GM19099 (cell line): ENCODE data around the gene SKIC8.
A peak's percentile ranks its signal among the peaks of the same experiment; 100 is the strongest.

Source experiments
- POLR2A ChIP-seq: IDR thresholded peaks from 3 replicates; pipeline ENCODE4 v1.6.1; 2011; ENCODE audit warnings: low read depth; ENCODE audit not compliant: insufficient read length; ENCODE audit errors: extremely low read depth

Gene SKIC8

DNA sequence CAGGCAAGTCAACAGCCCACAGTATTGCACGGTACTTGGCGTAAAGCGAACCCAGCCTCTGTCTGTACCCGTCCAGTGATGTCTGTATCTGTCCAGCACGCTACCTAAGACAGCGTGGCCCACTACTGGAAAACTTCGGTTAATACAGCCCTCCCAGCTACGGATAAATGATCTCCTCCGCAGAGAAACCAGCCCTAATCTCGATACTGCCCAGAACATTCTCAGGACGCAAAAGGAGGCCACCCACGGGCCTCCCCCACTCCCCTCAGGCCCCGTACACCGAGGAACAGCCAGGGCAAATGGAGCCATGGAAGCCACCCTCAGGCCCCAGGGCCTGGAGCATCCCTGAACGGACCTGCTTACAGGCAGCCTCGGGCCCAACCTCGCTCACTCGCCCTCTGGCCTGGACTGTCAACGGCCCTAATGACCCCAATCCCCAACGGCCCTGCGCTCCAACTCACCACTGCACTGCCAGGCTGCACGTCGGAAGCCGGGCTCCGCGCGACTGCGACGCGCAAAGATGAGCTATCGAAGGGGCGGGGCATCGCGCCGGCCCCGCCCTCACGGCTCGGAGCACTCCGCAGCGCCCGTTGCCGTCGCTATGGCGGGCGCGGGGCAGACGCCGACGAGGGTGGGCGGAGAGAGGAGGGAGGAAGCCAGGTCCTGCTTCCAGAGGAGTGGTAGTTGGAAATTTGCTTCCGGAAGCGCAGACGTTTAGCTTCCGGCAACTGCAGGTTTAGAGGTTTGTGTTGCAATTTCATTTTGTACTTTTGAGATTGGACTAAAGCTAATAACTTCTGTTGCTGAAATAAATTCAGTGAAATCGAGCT is at the start of gene SKIC8:
SKIC8 (minus strand) TSS at position 509 of the 830 bp plus-strand sequence. CDS start 3,923 bp downstream, outside the sequence.
- peak; percentile 92 for TF ChIP-seq POLR2A

- TF ChIP-seq POLR2A: no peak
These were observed 48.5 kb upstream of the SKIC8 start for GRCh38 chr15:78347586-78348543.

GRCh38 chr15:78345396-78346125 is 46.2 kb upstream of the SKIC8 start:
- TF ChIP-seq POLR2A: no peak

DNA sequence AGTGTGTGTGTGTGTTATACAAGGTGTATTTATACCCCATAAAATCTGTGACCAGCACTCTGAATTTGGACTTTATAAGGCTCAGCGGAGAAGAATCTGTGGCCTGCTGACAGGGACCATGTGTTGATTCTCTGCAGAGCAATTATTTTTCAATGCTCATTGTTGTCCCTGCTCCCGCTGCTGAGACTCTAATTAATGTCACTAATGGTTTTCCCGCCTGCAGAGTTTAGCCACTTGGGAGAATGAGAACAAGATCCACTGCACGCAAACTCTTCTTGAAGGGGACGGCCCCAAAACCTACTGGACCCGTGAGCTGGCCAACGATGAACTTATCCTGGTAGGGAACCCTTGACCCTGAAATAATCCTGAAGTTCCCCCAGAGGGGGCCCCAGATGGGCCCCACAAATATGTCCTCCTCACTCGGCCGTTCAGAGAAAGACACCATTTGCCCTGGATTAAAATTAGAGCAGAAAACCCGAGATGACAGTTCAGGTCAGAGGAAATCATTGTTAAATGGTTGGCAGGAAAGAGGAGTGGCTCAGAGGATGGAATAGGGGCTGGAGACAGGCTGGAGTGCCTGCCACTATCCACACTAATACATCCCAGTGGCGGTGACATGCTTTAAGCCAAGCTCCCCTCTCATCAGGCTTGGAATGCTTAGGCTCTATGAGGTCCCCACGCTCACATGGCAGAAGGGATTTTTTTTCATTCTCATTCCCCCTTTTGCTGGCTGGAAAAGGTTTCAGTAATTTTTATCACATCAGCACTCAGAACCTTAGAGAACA is 44.1 kb upstream of the SKIC8 start:
- TF ChIP-seq POLR2A: no peak

- TF ChIP-seq POLR2A: no peak
These were observed 42.6 kb upstream of the SKIC8 start for GRCh38 chr15:78342021-78342420.

- TF ChIP-seq POLR2A: no peak
These were observed 41.9 kb upstream of the SKIC8 start for GRCh38 chr15:78341057-78341987.

GRCh38 chr15:78340231-78341056 is 41.0 kb upstream of the SKIC8 start, which contains the start of gene CRABP1:
Gene CRABP1, plus strand, starts transcription at chr15:78340353. Its CDS starts 76 bp downstream, at chr15:78340429.
- no peak for TF ChIP-seq POLR2A

DNA sequence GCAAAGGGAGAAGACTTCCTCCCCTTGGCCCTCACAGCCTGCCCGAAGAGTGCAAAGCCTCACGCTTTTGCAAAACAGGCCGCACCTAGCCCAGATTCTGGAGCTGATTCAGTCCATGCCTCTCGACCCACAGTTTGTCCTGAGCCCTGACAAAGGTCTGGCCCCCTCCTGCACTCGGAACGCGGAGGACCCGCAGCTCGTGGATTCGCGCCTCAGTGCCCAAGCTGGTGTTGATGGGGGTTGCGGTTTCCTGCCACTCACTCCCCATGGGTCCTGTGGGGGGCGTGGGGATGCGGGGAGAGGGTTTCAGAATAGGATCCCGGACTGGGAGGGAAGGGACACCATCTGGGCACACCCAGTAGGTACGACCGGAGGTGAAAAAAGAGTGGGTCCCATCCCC is 40.1 kb upstream of the SKIC8 start:
- TF ChIP-seq POLR2A: no peak

- no peak for TF ChIP-seq POLR2A
These were observed 39.4 kb upstream of the SKIC8 start for GRCh38 chr15:78338781-78339180.

DNA sequence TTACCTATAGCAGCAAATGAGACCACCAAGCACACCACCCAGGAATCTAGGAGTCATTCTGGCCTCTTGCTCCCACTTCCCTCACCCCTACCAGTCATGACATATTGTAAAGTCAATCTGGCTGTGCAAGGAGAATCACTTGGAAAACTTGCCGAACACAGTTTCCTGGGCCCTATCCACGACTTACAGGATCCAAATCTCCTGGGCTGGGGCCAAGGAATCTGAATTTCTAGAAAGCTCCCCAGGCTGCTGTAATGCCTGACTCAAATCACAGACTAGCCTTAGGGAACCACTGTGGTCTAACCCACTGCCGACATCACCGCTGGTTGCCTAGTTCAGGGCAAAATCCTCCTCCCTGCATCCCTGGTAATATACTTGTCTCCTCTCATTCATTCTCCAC is 36.6 kb upstream of the SKIC8 start:
- no peak for TF ChIP-seq POLR2A

GRCh38 chr15:78334845-78335244 is 35.4 kb upstream of the SKIC8 start:
- TF ChIP-seq POLR2A: no peak

GRCh38 chr15:78329625-78330024 is 30.2 kb upstream of the SKIC8 start:
- no peak for TF ChIP-seq POLR2A
